HS-5 (cell line): Measurements from ENCODE around the gene ZNF879.

ENCODE experiments used
- DNase-seq: peaks from one replicate; pipeline ENCODE4 v3.0.0-alpha.2; 2012; ENCODE audit warnings: low read depth

The ZNF879 gene

GRCh38 chr5:179023528-179024189 lies at the start of gene ZNF879:
ZNF879 (plus strand) TSS chr5:179023804; CDS start chr5:179025005, 1,201 bp downstream.
- peak; percentile 78 for DNase-seq

- DNase-seq = no peak
These were observed 42.2 kb upstream of the ZNF879 start for GRCh38 chr5:178981381-178981780.

- DNase-seq = no peak
These were observed 40.7 kb upstream of the ZNF879 start for GRCh38 chr5:178982941-178983340.

- no peak for DNase-seq
These were observed 39.9 kb upstream of the ZNF879 start for GRCh38 chr5:178983728-178984127.

- DNase-seq = no peak
These were observed 39.2 kb upstream of the ZNF879 start for GRCh38 chr5:178984145-178985072.

- no peak for DNase-seq
These were observed 37.2 kb upstream of the ZNF879 start for GRCh38 chr5:178986326-178986960.

- DNase-seq = no peak
These were observed 35.0 kb upstream of the ZNF879 start for GRCh38 chr5:178988436-178989220.

- no peak for DNase-seq
These were observed 34.3 kb upstream of the ZNF879 start for GRCh38 chr5:178989311-178989710.

GRCh38 chr5:178990491-178990890 lies 33.1 kb upstream of the ZNF879 start:
- no peak for DNase-seq

- no peak for DNase-seq
These were observed 32.1 kb upstream of the ZNF879 start for GRCh38 chr5:178991190-178992145.

GRCh38 chr5:178992291-178992895 lies 31.2 kb upstream of the ZNF879 start:
- DNase-seq = no peak

GRCh38 chr5:178993236-178993765 lies 30.3 kb upstream of the ZNF879 start:
- no peak for DNase-seq

GRCh38 chr5:178993955-178994579 lies 29.5 kb upstream of the ZNF879 start:
- no peak for DNase-seq

- DNase-seq = no peak
These were observed 28.8 kb upstream of the ZNF879 start, which contains the start of gene GRM6 for GRCh38 chr5:178994580-178995340. GRM6 (minus strand) TSS chr5:178995320; CDS start chr5:178994944, 376 bp downstream.

GRCh38 chr5:178995341-178995690 lies 28.3 kb upstream of the ZNF879 start:
- no peak for DNase-seq

GRCh38 chr5:178996156-178996555 lies 27.4 kb upstream of the ZNF879 start:
- no peak for DNase-seq

GRCh38 chr5:178997191-178997590 lies 26.4 kb upstream of the ZNF879 start:
- no peak for DNase-seq

GRCh38 chr5:178998441-178998840 lies 25.2 kb upstream of the ZNF879 start:
- no peak for DNase-seq

GRCh38 chr5:179006564-179006963 lies 17.0 kb upstream of the ZNF879 start:
- DNase-seq = no peak
